HepG2 (cell line): ENCODE results near the gene ITCH. TPM values are rescaled to one million over a fixed set of nuclear protein-coding genes. Genes with fewer than 3 reads are reported as not detected.

ENCODE experiments used
- ATF7-NPFF ChIP-seq: sonication (generic); formaldehyde crosslinking; IDR thresholded peaks from 2 replicates; pipeline ENCODE4 v1.8.1; 2023; ENCODE audit warnings: mild to moderate bottlenecking, low read depth, missing genetic modification reagents, moderate library complexity
- CREB1 ChIP-seq, 2 experiments: fragments of 450-650 bp in 1 of 2; IDR thresholded peaks; 2 replicates each; pipeline ENCODE4 v1.6.1; 2016 to 2017; ENCODE audit warnings: control low read depth in 1 of 2, mild to moderate bottlenecking in 1 of 2, missing compliant biosample characterization in 1 of 2, missing genetic modification characterization in 1 of 2
- GABPA ChIP-seq, 2 experiments: IDR thresholded peaks; 2 replicates each; pipeline ENCODE4 v1.6.1; 2011 to 2016; ENCODE audit warnings: low read depth in 2 of 2, low read length in 1 of 2, missing biosample characterization in 1 of 2, missing genetic modification characterization in 1 of 2
- MLLT10 ChIP-seq: sonication (generic); formaldehyde crosslinking; IDR thresholded peaks from 2 replicates; pipeline ENCODE4 v1.4.0; 2020; ENCODE audit warnings: missing genetic modification reagents
- NFAT5 ChIP-seq: sonication (generic); formaldehyde crosslinking; IDR thresholded peaks from 2 replicates; pipeline ENCODE4 v1.4.0; 2020; ENCODE audit warnings: missing genetic modification reagents
- RARA ChIP-seq: IDR thresholded peaks from 2 replicates; pipeline ENCODE4 v1.6.1; 2016; ENCODE audit warnings: missing genetic modification reagents, missing compliant biosample characterization
- RFXAP ChIP-seq: sonication (generic); formaldehyde crosslinking; IDR thresholded peaks from 2 replicates; pipeline ENCODE4 v1.4.0; 2020; ENCODE audit warnings: missing genetic modification reagents, borderline replicate concordance
- ZNF280D ChIP-seq: sonication (generic); formaldehyde crosslinking; IDR thresholded peaks from 2 replicates; pipeline ENCODE4 v1.5.1; 2020; ENCODE audit warnings: mild to moderate bottlenecking, missing genetic modification reagents
- ZNF44 ChIP-seq: sonication (generic); formaldehyde crosslinking; IDR thresholded peaks from 2 replicates; pipeline ENCODE4 v1.5.1; 2020; ENCODE audit warnings: mild to moderate bottlenecking, missing genetic modification reagents
- ZNF501 ChIP-seq: sonication (generic); formaldehyde crosslinking; IDR thresholded peaks from 2 replicates; pipeline ENCODE4 v1.5.1; 2020; ENCODE audit warnings: mild to moderate bottlenecking, moderate library complexity, missing genetic modification reagents
- ZNF547 ChIP-seq: sonication (generic); formaldehyde crosslinking; IDR thresholded peaks from 2 replicates; pipeline ENCODE4 v1.5.1; 2020; ENCODE audit warnings: mild to moderate bottlenecking, missing genetic modification reagents
- ZNF75D ChIP-seq: sonication (generic); formaldehyde crosslinking; IDR thresholded peaks from 2 replicates; pipeline ENCODE4 v1.8.1; 2023; ENCODE audit warnings: missing genetic modification reagents, mild to moderate bottlenecking, borderline replicate concordance
- polyA plus RNA-seq, 8 experiments: library from polyadenylated mRNA; depleted of rRNA in 3 of 8; stranded (reverse) in 7 of 8; unstranded in 1 of 8; fragments of >200 nt; fragmentation: Illumina TruSeq in 4 of 8; extraction: Trizol in 4 of 8; gene quantifications; 2 replicates each; pipeline versions ENCODE4 v1.2.1 to v1.2.3, GENCODE V29; 2011 to 2016; ENCODE audit warnings: low read depth in 4 of 8, missing spikeins in 1 of 8, mixed read lengths in 1 of 8; ENCODE audit not compliant: insufficient read depth in 1 of 8
- total RNA-seq, 5 experiments: library from RNA; depleted of rRNA; stranded (reverse); fragments of >200 nt; fragmentation: Illumina TruSeq; extraction: Trizol; gene quantifications; 2 replicates each; pipeline ENCODE4 v1.2.3, GENCODE V29; 2016; ENCODE audit warnings: low read depth in 1 of 5
- TF ChIP-seq, protein P1 (sequence below): sonication (generic); formaldehyde crosslinking; IDR thresholded peaks from 2 replicates; pipeline ENCODE4 v1.8.1; 2023; ENCODE audit warnings: mild to moderate bottlenecking, moderate library complexity, missing genetic modification reagents
- TF ChIP-seq, protein P2 (sequence below): sonication (generic); formaldehyde crosslinking; IDR thresholded peaks from 2 replicates; pipeline ENCODE4 v1.4.0; 2020; ENCODE audit warnings: mild to moderate bottlenecking, missing genetic modification reagents
- TF ChIP-seq, protein P3 (sequence below): sonication (generic); formaldehyde crosslinking; IDR thresholded peaks from 2 replicates; pipeline ENCODE4 v1.8.1; 2023; ENCODE audit warnings: mild to moderate bottlenecking, missing genetic modification reagents

Gene ITCH
- total and polyA plus RNA-seq, 2 of the 13 experiments (the other 11 are each of a cell fraction or from before 2014, with no cell fraction given): 20.5 to 112 TPM

- TF ChIP-seq ZNF280D (CRISPR knock-in tag) (peak; percentile 93), ATF7-NPFF (CRISPR knock-in tag) (no peak), ZNF501 (CRISPR knock-in tag) (no peak; the same call in 1 of the 2 replicates), ZNF547 (no peak), NFAT5 (no peak), GABPA (IDR thresholded peaks at IDR 0.05; ENCODE audit: low read depth, low read length) (no peak), GABPA (CRISPR knock-in tag; IDR thresholded peaks at IDR 0.05; ENCODE audit: low read depth) (no peak), ZNF44 (CRISPR knock-in tag) (no peak), ZNF75D (CRISPR knock-in tag) (peak; percentile 12; the same call in 1 of the 2 replicates), RARA (CRISPR knock-in tag) (0 out of 2 replicates have a peak, but pooled peaks have one; percentile 5), MLLT10 (0 out of 2 replicates have a peak, but pooled peaks have one; percentile 63), CREB1 (IDR thresholded peaks at IDR 0.05) (no peak), CREB1 (CRISPR knock-in tag; IDR thresholded peaks at IDR 0.05) (no peak), RFXAP (no peak)
- TF ChIP-seq, protein P1, sequence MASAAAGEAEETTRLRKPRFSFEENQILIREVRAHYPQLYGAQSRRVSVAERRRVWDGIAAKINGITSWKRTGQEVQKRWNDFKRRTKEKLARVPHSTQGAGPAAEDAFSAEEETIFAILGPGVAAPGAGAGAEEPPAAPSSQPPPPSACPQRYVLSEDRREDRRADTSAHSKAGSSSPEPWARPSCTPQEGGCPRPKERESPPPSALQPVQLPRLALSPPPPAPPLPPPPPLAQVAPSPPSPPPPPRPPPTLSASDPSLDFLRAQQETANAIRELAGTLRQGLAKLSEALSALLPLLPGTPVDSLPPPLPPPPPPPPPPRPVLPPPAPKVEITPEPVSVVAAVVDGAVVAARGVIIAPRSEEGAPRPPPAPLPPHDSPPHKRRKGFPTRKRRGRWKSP (CRISPR knock-in tag): no peak
- TF ChIP-seq, protein P2, sequence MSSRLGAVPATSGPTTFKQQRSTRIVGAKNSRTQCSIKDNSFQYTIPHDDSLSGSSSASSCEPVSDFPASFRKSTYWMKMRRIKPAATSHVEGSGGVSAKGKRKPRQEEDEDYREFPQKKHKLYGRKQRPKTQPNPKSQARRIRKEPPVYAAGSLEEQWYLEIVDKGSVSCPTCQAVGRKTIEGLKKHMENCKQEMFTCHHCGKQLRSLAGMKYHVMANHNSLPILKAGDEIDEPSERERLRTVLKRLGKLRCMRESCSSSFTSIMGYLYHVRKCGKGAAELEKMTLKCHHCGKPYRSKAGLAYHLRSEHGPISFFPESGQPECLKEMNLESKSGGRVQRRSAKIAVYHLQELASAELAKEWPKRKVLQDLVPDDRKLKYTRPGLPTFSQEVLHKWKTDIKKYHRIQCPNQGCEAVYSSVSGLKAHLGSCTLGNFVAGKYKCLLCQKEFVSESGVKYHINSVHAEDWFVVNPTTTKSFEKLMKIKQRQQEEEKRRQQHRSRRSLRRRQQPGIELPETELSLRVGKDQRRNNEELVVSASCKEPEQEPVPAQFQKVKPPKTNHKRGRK: no peak
- TF ChIP-seq, protein P3, sequence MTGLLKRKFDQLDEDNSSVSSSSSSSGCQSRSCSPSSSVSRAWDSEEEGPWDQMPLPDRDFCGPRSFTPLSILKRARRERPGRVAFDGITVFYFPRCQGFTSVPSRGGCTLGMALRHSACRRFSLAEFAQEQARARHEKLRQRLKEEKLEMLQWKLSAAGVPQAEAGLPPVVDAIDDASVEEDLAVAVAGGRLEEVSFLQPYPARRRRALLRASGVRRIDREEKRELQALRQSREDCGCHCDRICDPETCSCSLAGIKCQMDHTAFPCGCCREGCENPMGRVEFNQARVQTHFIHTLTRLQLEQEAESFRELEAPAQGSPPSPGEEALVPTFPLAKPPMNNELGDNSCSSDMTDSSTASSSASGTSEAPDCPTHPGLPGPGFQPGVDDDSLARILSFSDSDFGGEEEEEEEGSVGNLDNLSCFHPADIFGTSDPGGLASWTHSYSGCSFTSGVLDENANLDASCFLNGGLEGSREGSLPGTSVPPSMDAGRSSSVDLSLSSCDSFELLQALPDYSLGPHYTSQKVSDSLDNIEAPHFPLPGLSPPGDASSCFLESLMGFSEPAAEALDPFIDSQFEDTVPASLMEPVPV (CRISPR knock-in tag): no peak
These were observed 152.6 kb downstream of the ITCH start (continued) for GRCh38 chr20:34515484-34516246.
